H9 (cell line): ENCODE measurements around the gene ARHGAP29. TPM values are rescaled to one million over a fixed set of nuclear protein-coding genes. Genes with fewer than 3 reads are reported as not detected.

Source experiments
- DNase-seq: peaks from one replicate; pipeline ENCODE4 v3.0.0-alpha.2; 2017
- H2AFZ ChIP-seq: one replicate; pipeline ENCODE4 v1.6.1; 2013; ENCODE audit warnings: mild to moderate bottlenecking, low read length, control low read depth, moderate library complexity
- H2AK5ac ChIP-seq: 2 replicates; pipeline ENCODE4 v1.6.1; 2013; ENCODE audit warnings: low read length, control low read depth, mixed read lengths; ENCODE audit not compliant: insufficient read length
- H2BK120ac ChIP-seq: one replicate; pipeline ENCODE4 v1.6.1; 2013; ENCODE audit warnings: low read depth, mild to moderate bottlenecking, low read length, control low read depth, inconsistent platforms; ENCODE audit not compliant: poor library complexity, severe bottlenecking
- H2BK12ac ChIP-seq: 2 replicates; pipeline ENCODE4 v1.6.1; 2013; ENCODE audit warnings: low read length, control low read depth, mixed read lengths, low read depth; ENCODE audit not compliant: insufficient read length
- H2BK15ac ChIP-seq: 2 replicates; pipeline ENCODE4 v1.6.1; 2013; ENCODE audit warnings: low read depth, low read length, control low read depth
- H2BK20ac ChIP-seq: one replicate; pipeline ENCODE4 v1.6.1; 2013; ENCODE audit warnings: low read depth, mild to moderate bottlenecking, low read length, control low read depth, inconsistent platforms; ENCODE audit not compliant: poor library complexity, severe bottlenecking
- H2BK5ac ChIP-seq: 2 replicates; pipeline ENCODE4 v1.6.1; 2013; ENCODE audit warnings: low read length, control low read depth, mixed read lengths; ENCODE audit not compliant: insufficient read length
- H3K14ac ChIP-seq: 2 replicates; pipeline ENCODE4 v1.6.1; 2013; ENCODE audit warnings: low read length, control low read depth; ENCODE audit not compliant: insufficient read depth
- H3K18ac ChIP-seq: 2 replicates; pipeline ENCODE4 v1.6.1; 2013; ENCODE audit warnings: low read depth, mild to moderate bottlenecking, mixed read lengths, low read length, control low read depth; ENCODE audit not compliant: insufficient read length
- H3K23ac ChIP-seq: 2 replicates; pipeline ENCODE4 v1.6.1; 2013; ENCODE audit warnings: low read length, control low read depth, mixed read lengths, low read depth; ENCODE audit not compliant: insufficient read length
- H3K23me2 ChIP-seq: 2 replicates; pipeline ENCODE4 v1.6.1; 2013; ENCODE audit warnings: low read depth, mild to moderate bottlenecking, mixed read lengths, low read length, control low read depth; ENCODE audit not compliant: insufficient read length, poor library complexity, severe bottlenecking
- H3K27ac ChIP-seq: 2 replicates; pipeline ENCODE4 v1.5.1; 2013; ENCODE audit warnings: low read length, control low read depth, mixed read lengths, low read depth; ENCODE audit not compliant: insufficient read length
- H3K27me3 ChIP-seq: 2 replicates; pipeline ENCODE4 v1.6.1; 2013; ENCODE audit warnings: low read length, control low read depth, inconsistent platforms; ENCODE audit not compliant: insufficient read depth
- H3K4ac ChIP-seq: 2 replicates; pipeline ENCODE4 v1.6.1; 2013; ENCODE audit warnings: low read depth, mild to moderate bottlenecking, control low read depth, inconsistent platforms, low read length, moderate library complexity
- H3K4me1 ChIP-seq: 2 replicates; pipeline ENCODE4 v1.6.1; 2013; ENCODE audit warnings: low read length, control low read depth, inconsistent platforms; ENCODE audit not compliant: insufficient read depth
- H3K4me2 ChIP-seq: 2 replicates; pipeline ENCODE4 v1.6.1; 2013; ENCODE audit warnings: low read length, control low read depth, mixed read lengths; ENCODE audit not compliant: insufficient read length, insufficient read depth
- H3K56ac ChIP-seq: 2 replicates; pipeline ENCODE4 v1.6.1; 2013; ENCODE audit warnings: low read depth, mild to moderate bottlenecking, mixed read lengths, low read length, control low read depth; ENCODE audit not compliant: insufficient read length
- H3K79me1 ChIP-seq: 2 replicates; pipeline ENCODE4 v1.6.1; 2013; ENCODE audit warnings: low read depth, mild to moderate bottlenecking, moderate library complexity, low read length, control low read depth, inconsistent platforms; ENCODE audit not compliant: insufficient read depth, poor library complexity, severe bottlenecking
- H3K79me2 ChIP-seq: 2 replicates; pipeline ENCODE4 v1.6.1; 2013; ENCODE audit warnings: low read length, control low read depth, inconsistent platforms; ENCODE audit not compliant: insufficient read depth
- H3K9ac ChIP-seq: 2 replicates; pipeline ENCODE4 v1.6.1; 2013; ENCODE audit warnings: low read length, control low read depth, mixed read lengths; ENCODE audit not compliant: insufficient read length; ENCODE audit errors: extremely low read depth
- H3K9me3 ChIP-seq: one replicate; pipeline ENCODE4 v1.6.1; 2013; ENCODE audit warnings: low read depth, low read length, inconsistent platforms; ENCODE audit not compliant: control insufficient read depth
- H3T11ph ChIP-seq: one replicate; pipeline ENCODE4 v1.6.1; 2013; ENCODE audit warnings: mild to moderate bottlenecking, low read length, control low read depth, inconsistent platforms
- H4K20me1 ChIP-seq: one replicate; pipeline ENCODE4 v1.6.1; 2013; ENCODE audit not compliant: control insufficient read depth, insufficient read length, insufficient read depth
- H4K5ac ChIP-seq: 2 replicates; pipeline ENCODE4 v1.6.1; 2013; ENCODE audit warnings: low read depth, mild to moderate bottlenecking, mixed read lengths, low read length, control low read depth; ENCODE audit not compliant: insufficient read length
- H4K8ac ChIP-seq: replicated peaks from 2 replicates; pipeline ENCODE4 v1.6.1; 2013; ENCODE audit warnings: low read length, control low read depth, mixed read lengths, low read depth; ENCODE audit not compliant: insufficient read length
- H4K91ac ChIP-seq: 2 replicates; pipeline ENCODE4 v1.6.1; 2013; ENCODE audit warnings: low read depth, mild to moderate bottlenecking, moderate library complexity, mixed read lengths, low read length, control low read depth; ENCODE audit not compliant: insufficient read length
- H3K27ac Mint-ChIP-seq, 3 experiments: 2 replicates in 2 of 3; 3 replicates in 1 of 3; pipeline ENCODE4 v1.8.0; 2020 to 2021; ENCODE audit warnings: mixed read lengths in 3 of 3, mild to moderate bottlenecking in 1 of 3, moderate library complexity in 1 of 3
- H3K27me3 Mint-ChIP-seq: 2 replicates; pipeline ENCODE4 v1.8.0; 2021; ENCODE audit warnings: low read depth, mild to moderate bottlenecking, moderate library complexity, mixed read lengths
- H3K36me3 Mint-ChIP-seq, 3 experiments: 2 replicates in 2 of 3; 3 replicates in 1 of 3; pipeline ENCODE4 v1.8.0; 2020 to 2021; ENCODE audit warnings: low read depth in 3 of 3, mixed read lengths in 3 of 3; ENCODE audit not compliant: insufficient read depth in 1 of 3
- H3K4me1 Mint-ChIP-seq, 2 experiments: 2 replicates each; pipeline ENCODE4 v1.8.0; 2020; ENCODE audit warnings: mixed read lengths in 2 of 2
- H3K4me3 Mint-ChIP-seq, 2 experiments: 2 replicates in 1 of 2; 3 replicates in 1 of 2; pipeline ENCODE4 v1.8.0; 2020 to 2021; ENCODE audit warnings: mild to moderate bottlenecking in 2 of 2, mixed read lengths in 2 of 2, moderate library complexity in 1 of 2
- H3K9me3 Mint-ChIP-seq, 2 experiments: 2 replicates in 1 of 2; 3 replicates in 1 of 2; pipeline ENCODE4 v1.8.0; 2020; ENCODE audit warnings: mild to moderate bottlenecking in 2 of 2, mixed read lengths in 2 of 2, moderate library complexity in 1 of 2
- WGBS: extraction: QIAGEN DNeasy Blood & Tissue Kit; methylation state at CpG from one replicate; pipeline ENCODE4 v1.1.7; 2013; ENCODE audit warnings: missing lambda C conversion rate, low lambda C conversion rate, mixed read lengths; ENCODE audit not compliant: insufficient read length; ENCODE audit errors: extremely low coverage; 5-methylcytosine and 5-hydroxymethylcytosine counted together
- total RNA-seq: library from RNA; stranded (reverse); gene quantifications from 2 replicates; pipeline ENCODE4 v1.2.1, GENCODE V29; 2021
- TF ChIP-seq, protein P1 (sequence below): fragments of 200-600 bp; sonication (generic); conservative IDR thresholded peaks from 3 replicates; pipeline ENCODE4 v1.8.0; 2021; ENCODE audit warnings: antibody characterized with exemption, mild to moderate bottlenecking

ARHGAP29 gene
- total RNA-seq, 1 experiment from 2014 or later: 1.3 TPM

GRCh38 chr1:94144836-94145235 lies 92.5 kb downstream of the ARHGAP29 start:
- Histone ChIP-seq H4K8ac (no peak overlapping the region), H3K4me2 (no peak overlapping the region), H2BK5ac (no peak overlapping the region), H3K27ac (no peak overlapping the region), H3K23ac (no peak overlapping the region), H3T11ph (no peak overlapping the region), H2BK20ac (no peak overlapping the region), H3K79me2 (no peaks in the 10 kb centered on the region), H4K20me1 (no peaks in the 10 kb centered on the region), H3K27me3 (no peaks in the 10 kb centered on the region), H3K9me3 (no peaks in the 10 kb centered on the region), H2AFZ (no peak overlapping the region), H3K18ac (no peak overlapping the region), H2BK15ac (no peak overlapping the region), H2BK12ac (no peak overlapping the region), H4K91ac (no peak overlapping the region), H3K14ac (no peak overlapping the region), H3K23me2 (no peaks in the 10 kb centered on the region), H4K5ac (no peak overlapping the region), H3K4me1 (no peaks in the 10 kb centered on the region), H2AK5ac (no peak overlapping the region), H3K4ac (no peak overlapping the region), H3K56ac (no peak overlapping the region), H3K9ac (no peak overlapping the region), H2BK120ac (no peak overlapping the region), H3K79me1 (no peaks in the 10 kb centered on the region)
- Mint-ChIP-seq H3K36me3 (no peaks in the 10 kb centered on the region), H3K4me1 (peaks cover 17 to 24% of the 10 kb centered on the region in 2 experiments), H3K27ac (no peak overlapping the region), H3K9me3 (no peaks in the 10 kb centered on the region), H3K27me3 (no peaks in the 10 kb centered on the region), H3K4me3 (no peak overlapping the region)
- TF ChIP-seq, protein P1, sequence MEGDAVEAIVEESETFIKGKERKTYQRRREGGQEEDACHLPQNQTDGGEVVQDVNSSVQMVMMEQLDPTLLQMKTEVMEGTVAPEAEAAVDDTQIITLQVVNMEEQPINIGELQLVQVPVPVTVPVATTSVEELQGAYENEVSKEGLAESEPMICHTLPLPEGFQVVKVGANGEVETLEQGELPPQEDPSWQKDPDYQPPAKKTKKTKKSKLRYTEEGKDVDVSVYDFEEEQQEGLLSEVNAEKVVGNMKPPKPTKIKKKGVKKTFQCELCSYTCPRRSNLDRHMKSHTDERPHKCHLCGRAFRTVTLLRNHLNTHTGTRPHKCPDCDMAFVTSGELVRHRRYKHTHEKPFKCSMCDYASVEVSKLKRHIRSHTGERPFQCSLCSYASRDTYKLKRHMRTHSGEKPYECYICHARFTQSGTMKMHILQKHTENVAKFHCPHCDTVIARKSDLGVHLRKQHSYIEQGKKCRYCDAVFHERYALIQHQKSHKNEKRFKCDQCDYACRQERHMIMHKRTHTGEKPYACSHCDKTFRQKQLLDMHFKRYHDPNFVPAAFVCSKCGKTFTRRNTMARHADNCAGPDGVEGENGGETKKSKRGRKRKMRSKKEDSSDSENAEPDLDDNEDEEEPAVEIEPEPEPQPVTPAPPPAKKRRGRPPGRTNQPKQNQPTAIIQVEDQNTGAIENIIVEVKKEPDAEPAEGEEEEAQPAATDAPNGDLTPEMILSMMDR: no peak
- DNase-seq: no peak
- WGBS: no CpG with 5 or more reads among the region's 1 CpG
